ENCODE measurements around the gene RIPK1.

The RIPK1 gene

DNA sequence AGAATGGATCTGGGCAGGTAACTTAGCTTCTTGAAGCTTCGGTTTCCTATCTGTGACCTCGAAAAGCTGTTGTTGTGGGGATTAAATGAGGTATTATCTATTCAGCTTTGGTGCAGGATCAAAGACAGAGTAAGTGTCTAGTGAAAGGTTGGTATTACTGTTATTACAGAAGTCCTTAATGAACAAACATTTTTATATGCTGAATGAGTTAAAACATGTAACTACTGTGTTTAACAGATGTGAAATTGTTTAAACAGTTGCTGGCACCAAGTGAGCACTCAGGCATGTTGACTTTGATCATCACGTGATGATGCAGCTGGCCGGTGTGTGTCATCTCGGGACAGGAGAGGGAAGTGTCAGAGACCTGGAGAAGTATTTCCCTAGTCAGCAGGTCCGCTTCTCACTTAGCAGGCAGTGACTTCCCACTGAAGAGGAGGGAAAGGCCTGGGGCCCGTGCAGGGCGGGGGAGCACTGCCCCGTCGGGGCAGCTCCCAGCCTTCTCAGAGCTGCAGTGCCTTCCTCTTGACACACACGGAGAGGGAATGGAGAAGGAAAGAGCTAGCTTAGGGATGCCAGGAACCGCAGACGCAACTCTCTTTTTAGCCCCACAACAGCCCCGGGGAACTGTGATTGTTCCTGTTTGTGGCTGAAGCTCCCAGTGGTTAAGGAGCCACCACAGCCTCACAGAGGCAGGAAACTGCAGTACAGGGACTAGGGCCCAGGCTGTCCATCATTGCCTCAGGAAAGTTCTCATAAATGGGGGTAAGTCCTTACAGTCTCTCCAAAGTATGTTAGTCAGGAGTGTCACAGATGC, 71.0 kb downstream of the RIPK1 start:
- Histone ChIP-seq H3K4me3 (ENCODE audit: low read depth in 1 of 2, low read length in 1 of 2) (no peak overlapping the region), H3K27ac (peak overlapping the region; percentile 21), H3K36me3 (no peaks in the 10 kb centered on the region), H3K27me3 (peaks cover 34% of the 10 kb centered on the region), H3K4me1 (ENCODE audit: control insufficient read depth in 1 of 2, insufficient read depth in 1 of 2, low read depth in 1 of 2, low read length in 1 of 2) (peaks cover 15% of the 10 kb centered on the region in 2 experiments), H3K9me3 (no peaks in the 10 kb centered on the region)
- no peak for TF ChIP-seq CTCF (IDR thresholded peaks at IDR 0.05)

DNA sequence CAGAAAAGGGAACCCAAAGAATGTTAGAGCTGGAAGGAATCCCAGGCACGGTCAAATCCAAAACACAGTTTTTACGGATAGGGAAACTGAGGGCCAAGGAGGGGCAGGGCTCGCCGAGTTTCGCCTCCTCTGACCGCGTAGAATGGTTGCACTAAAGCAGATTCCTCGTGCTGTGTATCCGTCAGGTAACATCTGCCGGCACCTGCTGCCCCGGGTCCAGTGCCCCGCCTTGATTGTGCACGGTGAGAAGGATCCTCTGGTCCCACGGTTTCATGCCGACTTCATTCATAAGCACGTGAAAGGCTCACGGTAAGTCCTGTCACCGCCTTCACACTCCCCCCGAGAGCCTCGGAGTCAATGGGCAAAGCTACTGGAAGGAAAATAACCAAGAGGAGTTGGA, 71.9 kb downstream of the RIPK1 start:
- H3K4me1 ChIP-seq (ENCODE audit: control insufficient read depth in 1 of 2, insufficient read depth in 1 of 2, low read depth in 1 of 2, low read length in 1 of 2): peaks cover 15% of the 10 kb centered on the region in 2 experiments
- no peaks in the 10 kb centered on the region for H3K36me3 ChIP-seq
- no peak for TF ChIP-seq CTCF (IDR thresholded peaks at IDR 0.05)
- H3K9me3 ChIP-seq: no peaks in the 10 kb centered on the region
- no peak overlapping the region for H3K27ac ChIP-seq
- no peak overlapping the region for H3K4me3 ChIP-seq (ENCODE audit: low read depth in 1 of 2, low read length in 1 of 2)
- H3K27me3 ChIP-seq: peaks cover 34% of the 10 kb centered on the region

GRCh38 chr6:3142536-3142935, 74.2 kb downstream of the RIPK1 start:
- peaks cover 15% of the 10 kb centered on the region in 2 experiments for H3K4me1 ChIP-seq (ENCODE audit: control insufficient read depth in 1 of 2, insufficient read depth in 1 of 2, low read depth in 1 of 2, low read length in 1 of 2)
- TF ChIP-seq CTCF (IDR thresholded peaks at IDR 0.05): no peak
- no peak overlapping the region for H3K27ac ChIP-seq
- H3K4me3 ChIP-seq (ENCODE audit: low read depth in 1 of 2, low read length in 1 of 2): no peak overlapping the region
- H3K27me3 ChIP-seq: peaks cover 34% of the 10 kb centered on the region
- H3K9me3 ChIP-seq: no peaks in the 10 kb centered on the region
- no peaks in the 10 kb centered on the region for H3K36me3 ChIP-seq

GRCh38 chr6:3143158-3143557, 74.9 kb downstream of the RIPK1 start:
- Histone ChIP-seq H3K36me3 (no peaks in the 10 kb centered on the region), H3K9me3 (no peaks in the 10 kb centered on the region), H3K27me3 (peaks cover 35% of the 10 kb centered on the region), H3K4me3 (ENCODE audit: low read depth in 1 of 2, low read length in 1 of 2) (no peak overlapping the region), H3K4me1 (ENCODE audit: control insufficient read depth in 1 of 2, insufficient read depth in 1 of 2, low read depth in 1 of 2, low read length in 1 of 2) (peaks cover 15% of the 10 kb centered on the region in 2 experiments), H3K27ac (no peak overlapping the region)
- no peak for TF ChIP-seq CTCF (IDR thresholded peaks at IDR 0.05)

DNA sequence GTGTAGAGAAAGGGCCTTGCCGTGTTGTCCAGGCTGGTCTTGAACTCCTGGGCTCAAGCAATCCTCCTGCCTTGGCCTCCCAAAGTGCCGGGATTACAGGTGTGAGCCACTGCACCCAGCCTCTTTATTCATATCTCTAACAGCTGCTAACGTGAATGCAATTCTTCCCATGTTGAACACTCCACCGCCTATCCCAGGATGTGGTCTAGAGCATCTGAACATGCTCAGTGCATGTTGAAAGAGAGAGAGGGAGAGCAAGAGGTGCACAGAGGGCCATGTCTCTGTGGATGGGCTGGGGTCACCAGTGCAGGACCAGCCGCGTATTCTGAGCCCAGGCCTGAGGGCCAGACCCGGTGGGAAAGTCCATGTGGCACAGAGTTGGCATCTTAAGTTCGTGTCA, 76.3 kb downstream of the RIPK1 start:
- Histone ChIP-seq H3K4me3 (ENCODE audit: low read depth in 1 of 2, low read length in 1 of 2) (no peak overlapping the region), H3K27ac (no peak overlapping the region), H3K4me1 (ENCODE audit: control insufficient read depth in 1 of 2, insufficient read depth in 1 of 2, low read depth in 1 of 2, low read length in 1 of 2) (peaks cover 2 to 3% of the 10 kb centered on the region in 2 experiments), H3K36me3 (no peaks in the 10 kb centered on the region), H3K9me3 (no peaks in the 10 kb centered on the region), H3K27me3 (peaks cover 38% of the 10 kb centered on the region)
- no peak for TF ChIP-seq CTCF (IDR thresholded peaks at IDR 0.05)
